ENCODE data around the gene PODXL. TPM values are rescaled to one million over a fixed set of nuclear protein-coding genes. Genes with fewer than 3 reads are reported as not detected.

The PODXL gene
- total and polyA plus RNA-seq, 2 experiments from 2014 or later: 220 to 727 TPM

- Histone ChIP-seq H3K4me2 (no peak overlapping the region), H3K27me3 (ENCODE audit: insufficient read depth) (no peaks in the 10 kb centered on the region), H4K20me1 (replicated peaks; ENCODE audit: insufficient read depth) (no peaks in the 10 kb centered on the region), H3K4me3 (no peak overlapping the region), H3K79me2 (replicated peaks; ENCODE audit: insufficient read depth) (no peaks in the 10 kb centered on the region), H3K9me2 (ENCODE audit: insufficient read depth) (no peaks in the 10 kb centered on the region), H2AFZ (no peak overlapping the region), H3K27ac (ENCODE audit: low read depth) (no peak overlapping the region), H3F3A (replicated peaks; ENCODE audit: low read depth) (no peaks in the 10 kb centered on the region), H3K4me1 (ENCODE audit: insufficient read depth) (no peaks in the 10 kb centered on the region), H3K36me3 (ENCODE audit: insufficient read depth) (peaks cover 6% of the 10 kb centered on the region; the same call in 1 of the 2 replicates)
- Mint-ChIP-seq H3K27ac (no peak overlapping the region), H3K9me3 (no peaks in the 10 kb centered on the region), H3K4me1 (peaks cover 7% of the 10 kb centered on the region), H3K27me3 (ENCODE audit: insufficient read depth, low read depth, poor library complexity) (no peaks in the 10 kb centered on the region), H3K36me3 (ENCODE audit: low read depth) (peaks cover 39% of the 10 kb centered on the region), H3K4me3 (no peak overlapping the region)
- DNase-seq (ENCODE audit: low spot score) (no peak), ATAC-seq (no peak)
- TF ChIP-seq ETS1 (IDR thresholded peaks at IDR 0.05): no peak
- TF ChIP-seq EZH2phosphoT487 (IDR thresholded peaks at IDR 0.05; ENCODE audit: unreplicated experiment): no peak
- TF ChIP-seq REST (IDR thresholded peaks at IDR 0.05; ENCODE audit: unreplicated experiment): no peak
- TF ChIP-seq ZNF331 (CRISPR knock-in tag; IDR thresholded peaks at IDR 0.05; ENCODE audit: low read depth): no peak
- TF ChIP-seq JUNB (IDR thresholded peaks at IDR 0.05; ENCODE audit: unreplicated experiment): no peak
- TF ChIP-seq CTCF (conservative IDR thresholded peaks at IDR 0.05; ENCODE audit: low read depth in 2 of 2): no peak
- no peak for TF ChIP-seq ZNF114 (CRISPR knock-in tag; IDR thresholded peaks at IDR 0.05)
- TF ChIP-seq EZH2 (IDR thresholded peaks at IDR 0.05; ENCODE audit: low read depth, unreplicated experiment): no peak
- TF ChIP-seq ZNF462 (CRISPR knock-in tag; IDR thresholded peaks at IDR 0.05): no peak
- no peak for TF ChIP-seq NANOG (IDR thresholded peaks at IDR 0.05; ENCODE audit: borderline replicate concordance)
- no peak for TF ChIP-seq POLR2AphosphoS5 (IDR thresholded peaks at IDR 0.05; ENCODE audit: low read depth)
- no peak for TF ChIP-seq STAT1 (IDR thresholded peaks at IDR 0.05; ENCODE audit: unreplicated experiment)
- TF ChIP-seq CREB1 (CRISPR knock-in tag; IDR thresholded peaks at IDR 0.05; ENCODE audit: low read depth): no peak
These were observed 89.6 kb downstream of the PODXL start for GRCh38 chr7:131466735-131467365.
